Right lobe of liver (tissue), 6 donors: ENCODE results near the gene ASGR2. TPM values are rescaled to one million over a fixed set of nuclear protein-coding genes. Genes with fewer than 3 reads are reported as not detected.
A peak's percentile ranks its signal among the peaks of the same experiment; 100 is the strongest.

Experiments
- ATAC-seq, 4 donors: fragments of 200-7000 bp; cut with Tn5 transposase; one replicate each; pipeline ENCODE4 v1.9.1; 2020; ENCODE audit warnings: mild to moderate bottlenecking in 4 of 4, moderate library complexity in 4 of 4
- DNase-seq, 3 donors: peaks; one replicate each; pipeline ENCODE4 v3.0.0-alpha.2; 2020
- H3K27ac ChIP-seq, 3 donors: fragments of 200-600 bp; one replicate each; pipeline ENCODE4 v1.8.0; 2022
- H3K27me3 ChIP-seq, 2 donors: fragments of 200-600 bp; one replicate each; pipeline ENCODE4 v1.8.0; 2022
- H3K36me3 ChIP-seq, 4 donors: fragments of 200-600 bp; sonication (generic) in 1 of 4; one replicate each; pipeline versions ENCODE4 v1.5.1 to v1.8.0; 2017 to 2022; ENCODE audit warnings: control low read depth in 1 of 4
- H3K4me1 ChIP-seq, 4 donors: fragments of 200-600 bp; sonication (generic) in 1 of 4; one replicate each; pipeline versions ENCODE4 v1.5.1 to v1.8.0; 2017 to 2022; ENCODE audit warnings: control low read depth in 1 of 4
- H3K4me3 ChIP-seq, 3 donors: fragments of 200-600 bp; one replicate each; pipeline ENCODE4 v1.8.0; 2022
- H3K9me3 ChIP-seq, 4 donors: fragments of 200-600 bp; sonication (generic) in 1 of 4; one replicate each; pipeline versions ENCODE4 v1.5.1 to v1.8.0; 2017 to 2022; ENCODE audit warnings: control low read depth in 1 of 4
- CTCF ChIP-seq, 4 donors: fragments of 200-600 bp in 3 of 4; fragments of 450-650 bp in 1 of 4; IDR thresholded peaks; one replicate each; pipeline versions ENCODE4 v1.5.1 to v1.8.0; 2016 to 2022; ENCODE audit warnings: antibody characterized with exemption in 4 of 4, mild to moderate bottlenecking in 2 of 4
- POLR2A ChIP-seq: fragments of 450-650 bp; IDR thresholded peaks from one replicate; pipeline ENCODE4 v1.6.1; 2017; ENCODE audit warnings: antibody characterized with exemption, mild to moderate bottlenecking
- WGBS: methylation state at CpG from one replicate; pipeline ENCODE4 v1.1.6; 2018; ENCODE audit warnings: low coverage, low lambda C conversion rate; ENCODE audit not compliant: insufficient coverage; ENCODE audit errors: missing lambda C conversion rate; 5-methylcytosine and 5-hydroxymethylcytosine counted together
- intact Hi-C, 2 donors: fragments of 100-400 bp; cut with DNase I; formaldehyde crosslinking; loops; one replicate each; pipeline versions ENCODE4 v1.11.2 to v1.14.1; 2022
- total RNA-seq, 6 experiments: library from RNA; depleted of rRNA in 2 of 6; stranded (reverse); fragments of >200 nt in 2 of 6; fragmentation: NEBNext Ultra II Directional in 3 of 6; extraction: Animal tissue kit (Norgen Biotek cat#: 25700) in 3 of 6; gene quantifications; one replicate each; pipeline versions ENCODE4 v1.1.0 to v1.2.4, GENCODE V29; 2016 to 2023
- donor health status: DM: no; HTN: yes; CAD: no.
- donor health status: DM: no; HTN: no; CAD: no.
- donor health status: DM: no; HTN: no; CAD: no.
- donor health status: DM: no; HTN: yes; CAD: no.
- donor health status: DM: no; HTN: yes; CAD: no.

Gene ASGR2
- total RNA-seq, 6 experiments from 2014 or later: 412 to 553 (median 461) TPM

- Histone ChIP-seq H3K9me3 (no peaks in the 10 kb centered on the region), H3K36me3 (no peaks in the 10 kb centered on the region), H3K27ac (no peak within 1 kb of the TSS), H3K27me3 (no peaks in the 10 kb centered on the region), H3K4me1 (peaks cover 0 to under 1% (median 0%) of the 10 kb centered on the region in 4 donors), H3K4me3 (no peak within 1 kb of the TSS)
- TF ChIP-seq CTCF (IDR thresholded peaks at IDR 0.05) (no peak), POLR2A (no peak)
- ATAC-seq: peak in 3 of 4 donors; percentile 30 to 62 (median 34)
- intact Hi-C loops: no loop called here
- 53% methylated on average over 14 of the region's 15 CpGs for WGBS
- DNase-seq: no peak
These were observed 34.8 kb downstream of the ASGR2 start, which contains the start of gene CLEC10A for GRCh38 chr17:7079581-7080455. Gene CLEC10A (minus strand): TSS chr17:7080251. CDS start chr17:7078812, 1,439 bp downstream.

- Histone ChIP-seq H3K27ac (no peak overlapping the region), H3K9me3 (no peaks in the 10 kb centered on the region), H3K4me3 (no peak overlapping the region), H3K27me3 (no peaks in the 10 kb centered on the region), H3K4me1 (no peaks in the 10 kb centered on the region), H3K36me3 (no peaks in the 10 kb centered on the region)
- no peak for ATAC-seq
- TF ChIP-seq CTCF (IDR thresholded peaks at IDR 0.05) (no peak), POLR2A (no peak)
- 80% methylated on average over 6 of the region's 10 CpGs for WGBS
- DNase-seq: no peak
- intact Hi-C loops: no loop called here
These were observed 35.9 kb downstream of the ASGR2 start for GRCh38 chr17:7078711-7079110.

GRCh38 chr17:7077911-7078546 is 36.6 kb downstream of the ASGR2 start:
- H3K4me1 ChIP-seq: no peaks in the 10 kb centered on the region
- ATAC-seq (no peak), DNase-seq (no peak)
- WGBS: 79% methylated on average over 3 of the region's 7 CpGs
- TF ChIP-seq CTCF (IDR thresholded peaks at IDR 0.05) (no peak), POLR2A (no peak)
- no peaks in the 10 kb centered on the region for H3K36me3 ChIP-seq
- H3K27me3 ChIP-seq: no peaks in the 10 kb centered on the region
- no peak overlapping the region for H3K4me3 ChIP-seq
- no peaks in the 10 kb centered on the region for H3K9me3 ChIP-seq
- H3K27ac ChIP-seq: no peak overlapping the region
- intact Hi-C loops: no loop called here

- Histone ChIP-seq H3K27me3 (no peaks in the 10 kb centered on the region), H3K9me3 (no peaks in the 10 kb centered on the region), H3K36me3 (no peaks in the 10 kb centered on the region), H3K4me3 (no peak overlapping the region), H3K27ac (no peak overlapping the region), H3K4me1 (no peaks in the 10 kb centered on the region)
- WGBS: 90% methylated on average over 10 of the region's 14 CpGs
- no peak for ATAC-seq
- intact Hi-C loops: no loop called here
- no peak for DNase-seq
- TF ChIP-seq POLR2A (no peak), CTCF (IDR thresholded peaks at IDR 0.05) (no peak)
These were observed 39.7 kb downstream of the ASGR2 start for GRCh38 chr17:7074931-7075330.
